GM12873 (cell line): ENCODE results near the gene CPSF4L.

Source experiments
- CTCF ChIP-seq: IDR thresholded peaks from 2 replicates; pipeline ENCODE4 v1.5.1; 2012; ENCODE audit warnings: low read depth, mild to moderate bottlenecking, moderate library complexity, low read length, control low read depth; ENCODE audit not compliant: insufficient read depth; ENCODE audit errors: missing control alignments

The CPSF4L gene

DNA sequence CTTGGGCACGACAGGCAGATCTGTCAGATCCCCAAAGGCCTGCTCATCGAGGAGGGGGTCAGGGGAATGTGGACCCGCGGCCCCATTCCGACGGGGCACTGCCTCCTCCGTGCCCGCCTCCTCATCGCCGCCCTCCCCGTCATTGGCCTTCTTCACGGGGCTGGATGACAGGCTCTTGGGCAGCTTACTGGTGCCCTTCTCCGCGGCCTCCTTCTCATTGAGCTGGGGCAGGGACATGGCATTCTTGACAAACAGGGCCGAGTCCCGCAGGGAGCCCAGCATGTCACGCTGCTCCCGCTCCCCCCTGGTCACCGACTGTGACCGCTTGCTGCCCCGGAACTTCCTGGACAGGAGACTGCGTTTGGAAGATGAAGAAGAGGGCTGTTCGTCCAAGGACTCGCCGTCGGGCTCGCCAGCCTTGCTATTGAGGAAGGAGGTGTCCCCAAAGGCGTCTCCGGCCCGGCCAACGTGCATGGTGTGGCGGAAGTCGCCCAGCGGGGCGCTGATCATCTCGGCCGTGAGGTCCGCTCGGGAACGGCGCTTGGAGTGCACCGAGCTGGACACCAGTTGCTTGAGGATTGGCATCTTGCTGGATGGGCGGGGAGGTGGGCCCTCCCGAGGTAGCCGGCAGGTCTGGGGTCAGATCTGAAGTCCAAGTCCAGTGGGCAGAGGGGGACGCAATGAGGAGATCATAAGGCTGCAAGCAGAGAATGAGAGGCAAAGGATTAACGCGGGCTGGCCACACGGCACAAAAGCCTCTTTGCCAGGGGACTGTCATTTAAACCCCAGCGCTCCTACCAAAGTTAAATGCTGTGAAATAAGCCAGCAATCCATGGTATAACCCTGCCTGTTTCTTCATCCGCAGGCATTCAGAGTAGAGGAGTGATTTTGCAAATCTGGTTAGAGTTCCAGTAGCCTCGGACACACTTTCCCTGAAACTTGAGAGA is 24.5 kb upstream of the CPSF4L start:
- no peak for TF ChIP-seq CTCF

DNA sequence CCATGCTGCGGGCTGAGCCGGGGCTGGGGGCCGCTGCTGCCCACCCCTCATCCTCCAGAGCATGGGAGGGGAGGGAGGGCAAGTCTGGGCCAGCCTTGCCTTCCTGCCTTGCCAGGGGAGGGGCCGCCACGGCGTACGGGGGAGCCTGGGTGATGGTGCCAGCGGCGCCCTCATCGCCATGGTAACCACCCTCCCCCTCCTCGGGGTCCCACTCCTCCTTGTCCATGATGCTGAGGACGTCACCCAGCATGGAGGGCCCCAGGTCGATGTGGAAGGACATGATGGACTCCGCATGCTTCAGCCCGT is 23.9 kb upstream of the CPSF4L start:
- no peak for TF ChIP-seq CTCF

GRCh38 chr17:73284906-73285602 is 23.4 kb upstream of the CPSF4L start:
- TF ChIP-seq CTCF: no peak

DNA sequence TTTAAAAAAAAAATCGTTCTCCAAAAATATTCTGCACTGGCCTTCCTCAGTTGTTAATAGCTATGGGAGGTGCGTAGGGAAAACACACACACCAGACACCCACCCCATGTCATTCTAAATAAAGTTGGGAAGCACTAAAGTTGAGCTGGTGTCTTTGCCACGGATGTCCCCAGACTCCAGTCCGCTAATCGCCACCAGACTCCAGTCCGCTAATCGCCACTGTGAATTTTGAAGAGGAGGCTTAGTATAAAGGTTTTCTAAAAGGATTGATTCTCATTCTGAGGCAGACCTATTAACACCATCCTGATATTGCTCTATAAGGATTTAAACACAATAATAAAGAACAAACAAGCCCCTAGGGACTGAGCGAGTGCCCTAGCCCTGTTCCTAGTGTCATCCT is 22.7 kb upstream of the CPSF4L start:
- TF ChIP-seq CTCF: no peak

- TF ChIP-seq CTCF: no peak
Measured at GRCh38 chr17:73283841-73284282, 22.2 kb upstream of the CPSF4L start.

GRCh38 chr17:73283250-73283649 is 21.6 kb upstream of the CPSF4L start:
- TF ChIP-seq CTCF: no peak

- no peak for TF ChIP-seq CTCF
Measured at GRCh38 chr17:73282629-73283028, 20.9 kb upstream of the CPSF4L start.
